Testis (tissue), 3 donors: ENCODE results near the gene RPS6KA5. TPM values are rescaled to one million over a fixed set of nuclear protein-coding genes. Genes with fewer than 3 reads are reported as not detected.

Source experiments
- DNase-seq: peaks from one replicate; pipeline ENCODE4 v3.0.0-alpha.2; 2019
- H3K27ac ChIP-seq, 2 donors: fragments of 200-600 bp; sonication (generic); one replicate each; pipeline ENCODE4 v1.5.1; 2019
- H3K27me3 ChIP-seq: fragments of 200-600 bp; sonication (generic); one replicate; pipeline ENCODE4 v1.5.1; 2019
- H3K36me3 ChIP-seq: fragments of 200-600 bp; sonication (generic); one replicate; pipeline ENCODE4 v1.5.1; 2017; ENCODE audit warnings: low read depth; ENCODE audit errors: missing control alignments
- H3K4me1 ChIP-seq: fragments of 200-600 bp; sonication (generic); one replicate; pipeline ENCODE4 v1.5.1; 2019
- H3K4me3 ChIP-seq, 2 donors: fragments of 200-600 bp; sonication (generic); one replicate each; pipeline ENCODE4 v1.5.1; 2017 to 2019
- H3K9me3 ChIP-seq: fragments of 200-600 bp; sonication (generic); one replicate; pipeline ENCODE4 v1.5.1; 2017
- CTCF ChIP-seq, 3 experiments: fragments of 450-650 bp in 2 of 3; fragments of 200-600 bp in 1 of 3; sonication (generic) in 1 of 3; IDR thresholded peaks; one replicate each; pipeline ENCODE4 v1.5.1; 2016 to 2019; ENCODE audit warnings: antibody characterized with exemption in 3 of 3, mild to moderate bottlenecking in 2 of 3, moderate library complexity in 1 of 3
- POLR2A ChIP-seq: fragments of 450-650 bp; IDR thresholded peaks from one replicate; pipeline ENCODE4 v1.6.1; 2017; ENCODE audit warnings: antibody characterized with exemption, mild to moderate bottlenecking, moderate library complexity
- WGBS, 2 donors: methylation state at CpG; one replicate each; pipeline ENCODE4 v1.1.5; 2018; 5-methylcytosine and 5-hydroxymethylcytosine counted together
- intact Hi-C: fragments of 100-400 bp; cut with DNase I; formaldehyde crosslinking; loops from one replicate; pipeline ENCODE4 v1.15.1; 2023; ENCODE audit warnings: low total_unique reads
- polyA plus RNA-seq: library from polyadenylated mRNA; stranded (reverse); fragments of 350-450 nt; fragmentation: Illumina TruSeq; extraction: RNeasy Lipid Tissue Mini Kit (QIAGEN cat#74804); gene quantifications from one replicate; pipeline ENCODE4 v1.2.3, GENCODE V29; 2014; ENCODE audit warnings: low read depth, low replicate concordance; ENCODE audit not compliant: insufficient read depth
- total RNA-seq, 2 donors: library from RNA; depleted of rRNA; stranded (reverse); fragments of >200 nt; gene quantifications; one replicate each; pipeline ENCODE4 v1.2.3, GENCODE V29; 2016

Gene RPS6KA5
- total and polyA plus RNA-seq, 3 donors from 2014 or later, result 6.4 to 11.0 (median 9.4) TPM

- Histone ChIP-seq H3K4me3 (no peak overlapping the region), H3K4me1 (peaks cover 4% of the 10 kb centered on the region), H3K36me3 (no peaks in the 10 kb centered on the region), H3K27ac (no peak overlapping the region), H3K9me3 (no peaks in the 10 kb centered on the region), H3K27me3 (no peaks in the 10 kb centered on the region)
- 90 to 96% methylated on average over 3 to 5 of the region's 5 CpGs for WGBS, 2 donors
- no peak for TF ChIP-seq POLR2A
- no peak for TF ChIP-seq CTCF (IDR thresholded peaks at IDR 0.05)
- intact Hi-C loops, result no loop called here
- no peak for DNase-seq
These were observed 248.3 kb downstream of the RPS6KA5 start for GRCh38 chr14:90812109-90812508.

- H3K9me3 ChIP-seq, result no peaks in the 10 kb centered on the region
- H3K4me3 ChIP-seq, result no peak overlapping the region
- peaks cover 4% of the 10 kb centered on the region for H3K4me1 ChIP-seq
- H3K27me3 ChIP-seq, result no peaks in the 10 kb centered on the region
- WGBS, 2 donors, result 89 to 91% methylated on average over 10 of the region's 10 CpGs
- no peak for DNase-seq
- intact Hi-C loops, result no loop called here
- no peak overlapping the region for H3K27ac ChIP-seq
- no peaks in the 10 kb centered on the region for H3K36me3 ChIP-seq
- TF ChIP-seq POLR2A (no peak), CTCF (IDR thresholded peaks at IDR 0.05) (no peak)
These were observed 248.8 kb downstream of the RPS6KA5 start for GRCh38 chr14:90811641-90812040.

- H3K27ac ChIP-seq, result no peak overlapping the region
- 60 to 77% methylated on average over 4 to 5 of the region's 5 CpGs for WGBS, 2 donors
- intact Hi-C loops, result no loop called here
These were observed 249.6 kb downstream of the RPS6KA5 start for GRCh38 chr14:90810806-90811205.

GRCh38 chr14:90809530-90810312 is 250.7 kb downstream of the RPS6KA5 start:
- H3K27ac ChIP-seq, result no peak overlapping the region
- H3K9me3 ChIP-seq, result no peaks in the 10 kb centered on the region
- TF ChIP-seq CTCF (IDR thresholded peaks at IDR 0.05) (no peak), POLR2A (no peak)
- no peak for DNase-seq
- intact Hi-C loops, result no loop called here
- H3K27me3 ChIP-seq, result no peaks in the 10 kb centered on the region
- H3K36me3 ChIP-seq, result no peaks in the 10 kb centered on the region
- H3K4me1 ChIP-seq, result peaks cover 8% of the 10 kb centered on the region
- H3K4me3 ChIP-seq, result no peak overlapping the region
- WGBS, 2 donors, result 89 to 93% methylated on average over 4 to 7 of the region's 7 CpGs

More at GRCh38 chr14:90810806-90811205, 249.6 kb downstream of the RPS6KA5 start:
- H3K36me3 ChIP-seq, result no peaks in the 10 kb centered on the region
- H3K4me3 ChIP-seq, result no peak overlapping the region
- DNase-seq, result no peak
- no peaks in the 10 kb centered on the region for H3K27me3 ChIP-seq
- TF ChIP-seq CTCF (IDR thresholded peaks at IDR 0.05) (no peak), POLR2A (no peak)
- no peaks in the 10 kb centered on the region for H3K9me3 ChIP-seq
- H3K4me1 ChIP-seq, result peaks cover 12% of the 10 kb centered on the region
